HepG2 (cell line): ENCODE data around the gene MRPL20. TPM values are rescaled to one million over a fixed set of nuclear protein-coding genes. Genes with fewer than 3 reads are reported as not detected.
A peak's percentile ranks its signal among the peaks of the same experiment; 100 is the strongest.

Source experiments
- BRCA1 ChIP-seq: sonication (generic); formaldehyde crosslinking; IDR thresholded peaks from 2 replicates; pipeline ENCODE4 v1.4.0; 2020; ENCODE audit warnings: missing genetic modification reagents
- CREB1 ChIP-seq, 2 experiments: fragments of 450-650 bp in 1 of 2; IDR thresholded peaks; 2 replicates each; pipeline ENCODE4 v1.6.1; 2016 to 2017; ENCODE audit warnings: control low read depth in 1 of 2, mild to moderate bottlenecking in 1 of 2, missing compliant biosample characterization in 1 of 2, missing genetic modification characterization in 1 of 2
- FOSL2 ChIP-seq: sonication (generic); formaldehyde crosslinking; IDR thresholded peaks from 2 replicates; pipeline ENCODE4 v1.4.0; 2020; ENCODE audit warnings: missing genetic modification reagents
- HNF4G ChIP-seq, 2 experiments: sonication (generic) in 1 of 2; formaldehyde crosslinking in 1 of 2; IDR thresholded peaks; 2 replicates each; pipeline versions ENCODE4 v1.4.0 to v1.6.1; 2011 to 2020; ENCODE audit warnings: borderline replicate concordance in 2 of 2, low read depth in 2 of 2, mild to moderate bottlenecking in 2 of 2, low read length in 1 of 2, missing genetic modification reagents in 1 of 2, moderate library complexity in 1 of 2
- KDM2A ChIP-seq: sonication (generic); formaldehyde crosslinking; IDR thresholded peaks from 2 replicates; pipeline ENCODE4 v1.4.0; 2020; ENCODE audit warnings: low read depth, missing genetic modification reagents, borderline replicate concordance
- MAF1 ChIP-seq: sonication (generic); formaldehyde crosslinking; IDR thresholded peaks from 2 replicates; pipeline ENCODE4 v1.5.0; 2020; ENCODE audit warnings: missing genetic modification reagents, borderline replicate concordance
- MLLT10 ChIP-seq: sonication (generic); formaldehyde crosslinking; IDR thresholded peaks from 2 replicates; pipeline ENCODE4 v1.4.0; 2020; ENCODE audit warnings: missing genetic modification reagents
- RXRB ChIP-seq: IDR thresholded peaks from 2 replicates; pipeline ENCODE4 v1.6.1; 2016; ENCODE audit warnings: borderline replicate concordance, missing genetic modification reagents, missing compliant biosample characterization
- SRSF4 ChIP-seq: fragments of 200-400 bp; formaldehyde crosslinking; IDR thresholded peaks from one replicate; pipeline ENCODE4 v1.6.1; 2018; ENCODE audit warnings: mild to moderate bottlenecking, low read depth, low read length, moderate library complexity; ENCODE audit not compliant: poor library complexity, severe bottlenecking
- TP53 ChIP-seq: sonication (generic); formaldehyde crosslinking; conservative IDR thresholded peaks from 2 replicates; pipeline ENCODE4 v1.4.0; 2020; ENCODE audit warnings: missing genetic modification reagents
- ZBTB1 ChIP-seq: sonication (generic); formaldehyde crosslinking; IDR thresholded peaks from 2 replicates; pipeline ENCODE4 v1.4.0; 2020; ENCODE audit warnings: missing genetic modification reagents, borderline replicate concordance
- ZC3H4 ChIP-seq: sonication (generic); formaldehyde crosslinking; IDR thresholded peaks from 2 replicates; pipeline ENCODE4 v1.4.0; 2020; ENCODE audit warnings: missing genetic modification reagents, borderline replicate concordance
- ZFP41 ChIP-seq: sonication (generic); formaldehyde crosslinking; IDR thresholded peaks from 2 replicates; pipeline ENCODE4 v1.4.0; 2020; ENCODE audit warnings: mild to moderate bottlenecking, missing genetic modification reagents, borderline replicate concordance
- ZNF343 ChIP-seq: sonication (generic); formaldehyde crosslinking; IDR thresholded peaks from 2 replicates; pipeline ENCODE4 v1.4.0; 2020; ENCODE audit warnings: mild to moderate bottlenecking, missing genetic modification reagents
- ZNF354B ChIP-seq: sonication (generic); formaldehyde crosslinking; IDR thresholded peaks from 2 replicates; pipeline ENCODE4 v1.8.0; 2022; ENCODE audit warnings: mild to moderate bottlenecking, missing genetic modification reagents
- ZNF557 ChIP-seq: sonication (generic); formaldehyde crosslinking; IDR thresholded peaks from 2 replicates; pipeline ENCODE4 v1.4.0; 2020; ENCODE audit warnings: missing genetic modification reagents
- ZNF577 ChIP-seq: sonication (generic); formaldehyde crosslinking; IDR thresholded peaks from 2 replicates; pipeline ENCODE4 v1.4.0; 2020; ENCODE audit warnings: mild to moderate bottlenecking, low read depth, missing genetic modification reagents, borderline replicate concordance
- ZNF614 ChIP-seq: IDR thresholded peaks from 2 replicates; pipeline ENCODE4 v1.6.1; 2018; ENCODE audit warnings: missing biosample characterization, missing genetic modification reagents, inconsistent platforms, borderline replicate concordance
- ZNF629 ChIP-seq: sonication (generic); formaldehyde crosslinking; conservative IDR thresholded peaks from 2 replicates; pipeline ENCODE4 v1.5.0; 2020; ENCODE audit warnings: missing genetic modification reagents
- ZNF670 ChIP-seq: sonication (generic); formaldehyde crosslinking; IDR thresholded peaks from 2 replicates; pipeline ENCODE4 v1.8.0; 2022; ENCODE audit warnings: mild to moderate bottlenecking, missing genetic modification reagents, borderline replicate concordance
- polyA plus RNA-seq, 8 experiments: library from polyadenylated mRNA; depleted of rRNA in 3 of 8; stranded (reverse) in 7 of 8; unstranded in 1 of 8; fragments of >200 nt; fragmentation: Illumina TruSeq in 4 of 8; extraction: Trizol in 4 of 8; gene quantifications; 2 replicates each; pipeline versions ENCODE4 v1.2.1 to v1.2.3, GENCODE V29; 2011 to 2016; ENCODE audit warnings: low read depth in 4 of 8, missing spikeins in 1 of 8, mixed read lengths in 1 of 8; ENCODE audit not compliant: insufficient read depth in 1 of 8
- total RNA-seq, 5 experiments: library from RNA; depleted of rRNA; stranded (reverse); fragments of >200 nt; fragmentation: Illumina TruSeq; extraction: Trizol; gene quantifications; 2 replicates each; pipeline ENCODE4 v1.2.3, GENCODE V29; 2016; ENCODE audit warnings: low read depth in 1 of 5
- TF ChIP-seq, protein P1 (sequence below): sonication (generic); formaldehyde crosslinking; IDR thresholded peaks from 2 replicates; pipeline ENCODE4 v1.4.0; 2020; ENCODE audit warnings: low read depth, mild to moderate bottlenecking, missing genetic modification reagents
- TF ChIP-seq, protein P2 (sequence below): IDR thresholded peaks from 2 replicates; pipeline ENCODE4 v1.6.1; 2016; ENCODE audit warnings: low read depth, control low read depth
- TF ChIP-seq, protein P3 (sequence below): IDR thresholded peaks from 2 replicates; pipeline ENCODE4 v1.6.1; 2018; ENCODE audit warnings: missing genetic modification reagents, mild to moderate bottlenecking, missing compliant biosample characterization
- TF ChIP-seq, protein P4 (sequence below): sonication (generic); formaldehyde crosslinking; IDR thresholded peaks from 2 replicates; pipeline ENCODE4 v1.4.0; 2020; ENCODE audit warnings: missing genetic modification reagents

Gene MRPL20
- total and polyA plus RNA-seq, 2 of the 13 experiments (the other 11 are each of a cell fraction or from before 2014, with no cell fraction given): 59.2 to 127 TPM

DNA sequence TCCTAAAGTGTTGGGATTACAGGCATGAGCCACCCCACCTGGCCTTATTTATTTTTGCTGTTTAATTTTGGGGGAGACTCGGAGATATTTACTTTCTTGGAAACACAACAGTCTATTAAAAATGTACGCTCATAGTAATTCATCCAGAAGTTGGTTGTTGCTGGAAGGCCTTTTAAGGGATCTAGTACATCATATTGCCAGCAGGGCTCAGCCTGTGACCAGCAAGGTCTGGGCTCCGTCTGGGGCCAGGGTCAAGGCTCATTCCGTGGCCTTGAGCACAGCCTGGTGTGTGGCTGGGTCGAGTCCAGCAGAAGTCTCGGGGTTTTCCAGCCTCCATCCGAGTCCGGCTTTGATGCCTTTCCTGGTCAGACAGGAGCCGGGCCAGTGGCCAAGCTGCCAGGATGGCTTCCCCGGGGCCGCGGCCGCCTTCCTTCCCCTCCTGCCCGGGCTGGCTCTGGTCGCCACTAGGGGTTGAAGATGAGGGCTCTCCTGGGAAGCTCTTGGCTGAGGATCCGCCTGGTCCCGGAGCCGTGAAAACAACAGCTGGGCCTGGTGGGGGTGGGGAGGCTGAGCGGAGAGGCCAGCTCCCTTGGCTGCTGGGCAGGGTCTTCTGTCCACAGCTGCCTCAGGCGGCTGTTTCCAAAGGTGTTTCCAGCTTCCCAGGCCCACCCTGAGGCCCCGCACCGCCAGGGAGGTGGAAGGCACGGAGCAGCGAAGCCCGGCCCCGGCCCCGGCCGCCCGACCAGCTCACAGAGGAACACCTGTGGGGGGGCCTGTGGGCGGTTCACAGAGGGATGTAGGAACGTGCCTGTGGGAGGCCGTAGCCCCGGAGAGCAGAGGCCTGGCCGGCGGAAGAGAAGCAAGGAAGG, 23.3 kb upstream of the MRPL20 start (continued):
- TF ChIP-seq ZBTB1 (CRISPR knock-in tag) (no peak), FOSL2 (CRISPR knock-in tag) (no peak; the same call in 1 of the 2 replicates), ZNF343 (CRISPR knock-in tag) (no peak), SRSF4 (no peak), MAF1 (CRISPR knock-in tag) (no peak), HNF4G (IDR thresholded peaks at IDR 0.05; ENCODE audit: borderline replicate concordance, low read depth, low read length) (no peak), HNF4G (CRISPR knock-in tag; IDR thresholded peaks at IDR 0.05; ENCODE audit: borderline replicate concordance, low read depth) (no peak; the same call in 1 of the 2 replicates), ZNF629 (CRISPR knock-in tag) (0 out of 2 replicates have a peak, but pooled peaks have one; percentile 23), CREB1 (IDR thresholded peaks at IDR 0.05) (no peak), CREB1 (CRISPR knock-in tag; IDR thresholded peaks at IDR 0.05) (no peak), ZFP41 (CRISPR knock-in tag) (no peak), ZNF577 (no peak), ZNF354B (CRISPR knock-in tag) (no peak), ZC3H4 (CRISPR knock-in tag) (peak; percentile 35; the same call in 1 of the 2 replicates), RXRB (no peak), TP53 (CRISPR knock-in tag) (no peak), ZNF557 (CRISPR knock-in tag) (no peak), ZNF614 (CRISPR knock-in tag) (no peak), BRCA1 (CRISPR knock-in tag) (no peak), MLLT10 (no peak), ZNF670 (no peak), KDM2A (CRISPR knock-in tag) (peak; percentile 95; the same call in 1 of the 2 replicates)
- TF ChIP-seq, protein P1, sequence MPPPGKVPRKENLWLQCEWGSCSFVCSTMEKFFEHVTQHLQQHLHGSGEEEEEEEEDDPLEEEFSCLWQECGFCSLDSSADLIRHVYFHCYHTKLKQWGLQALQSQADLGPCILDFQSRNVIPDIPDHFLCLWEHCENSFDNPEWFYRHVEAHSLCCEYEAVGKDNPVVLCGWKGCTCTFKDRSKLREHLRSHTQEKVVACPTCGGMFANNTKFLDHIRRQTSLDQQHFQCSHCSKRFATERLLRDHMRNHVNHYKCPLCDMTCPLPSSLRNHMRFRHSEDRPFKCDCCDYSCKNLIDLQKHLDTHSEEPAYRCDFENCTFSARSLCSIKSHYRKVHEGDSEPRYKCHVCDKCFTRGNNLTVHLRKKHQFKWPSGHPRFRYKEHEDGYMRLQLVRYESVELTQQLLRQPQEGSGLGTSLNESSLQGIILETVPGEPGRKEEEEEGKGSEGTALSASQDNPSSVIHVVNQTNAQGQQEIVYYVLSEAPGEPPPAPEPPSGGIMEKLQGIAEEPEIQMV: 0 out of 2 replicates have a peak, but pooled peaks have one; percentile 30
- TF ChIP-seq, protein P2, sequence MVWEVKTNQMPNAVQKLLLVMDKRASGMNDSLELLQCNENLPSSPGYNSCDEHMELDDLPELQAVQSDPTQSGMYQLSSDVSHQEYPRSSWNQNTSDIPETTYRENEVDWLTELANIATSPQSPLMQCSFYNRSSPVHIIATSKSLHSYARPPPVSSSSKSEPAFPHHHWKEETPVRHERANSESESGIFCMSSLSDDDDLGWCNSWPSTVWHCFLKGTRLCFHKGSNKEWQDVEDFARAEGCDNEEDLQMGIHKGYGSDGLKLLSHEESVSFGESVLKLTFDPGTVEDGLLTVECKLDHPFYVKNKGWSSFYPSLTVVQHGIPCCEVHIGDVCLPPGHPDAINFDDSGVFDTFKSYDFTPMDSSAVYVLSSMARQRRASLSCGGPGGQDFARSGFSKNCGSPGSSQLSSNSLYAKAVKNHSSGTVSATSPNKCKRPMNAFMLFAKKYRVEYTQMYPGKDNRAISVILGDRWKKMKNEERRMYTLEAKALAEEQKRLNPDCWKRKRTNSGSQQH: no peak
- TF ChIP-seq, protein P3, sequence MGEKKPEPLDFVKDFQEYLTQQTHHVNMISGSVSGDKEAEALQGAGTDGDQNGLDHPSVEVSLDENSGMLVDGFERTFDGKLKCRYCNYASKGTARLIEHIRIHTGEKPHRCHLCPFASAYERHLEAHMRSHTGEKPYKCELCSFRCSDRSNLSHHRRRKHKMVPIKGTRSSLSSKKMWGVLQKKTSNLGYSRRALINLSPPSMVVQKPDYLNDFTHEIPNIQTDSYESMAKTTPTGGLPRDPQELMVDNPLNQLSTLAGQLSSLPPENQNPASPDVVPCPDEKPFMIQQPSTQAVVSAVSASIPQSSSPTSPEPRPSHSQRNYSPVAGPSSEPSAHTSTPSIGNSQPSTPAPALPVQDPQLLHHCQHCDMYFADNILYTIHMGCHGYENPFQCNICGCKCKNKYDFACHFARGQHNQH (CRISPR knock-in tag): no peak
- TF ChIP-seq, protein P4, sequence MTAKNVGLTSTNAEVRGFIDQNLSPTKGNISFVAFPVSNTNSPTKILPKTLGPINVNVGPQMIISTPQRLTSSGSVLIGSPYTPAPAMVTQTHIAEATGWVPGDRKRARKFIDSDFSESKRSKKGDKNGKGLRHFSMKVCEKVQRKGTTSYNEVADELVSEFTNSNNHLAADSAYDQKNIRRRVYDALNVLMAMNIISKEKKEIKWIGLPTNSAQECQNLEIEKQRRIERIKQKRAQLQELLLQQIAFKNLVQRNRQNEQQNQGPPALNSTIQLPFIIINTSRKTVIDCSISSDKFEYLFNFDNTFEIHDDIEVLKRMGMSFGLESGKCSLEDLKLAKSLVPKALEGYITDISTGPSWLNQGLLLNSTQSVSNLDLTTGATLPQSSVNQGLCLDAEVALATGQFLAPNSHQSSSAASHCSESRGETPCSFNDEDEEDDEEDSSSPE (CRISPR knock-in tag): no peak
